Stimulated activated CD8-positive, alpha-beta memory T cell treated with anti-CD3 and anti-CD28 coated beads, Interleukin-4, amount 100 ng/mL, for 24 hours (primary cell): ENCODE data around the gene SHISA7.

Experiments used
- DNase-seq: peaks from one replicate; pipeline ENCODE4 v3.0.0-alpha.2; 2020; ENCODE audit warnings: low read depth

Gene SHISA7

GRCh38 chr19:55482156-55482961 lies 39.3 kb upstream of the SHISA7 start:
- no peak for DNase-seq

- DNase-seq = no peak
These were observed 38.7 kb upstream of the SHISA7 start for GRCh38 chr19:55481794-55482155.

- no peak for DNase-seq
These were observed 38.2 kb upstream of the SHISA7 start for GRCh38 chr19:55481148-55481793.

- DNase-seq = no peak
These were observed 36.5 kb upstream of the SHISA7 start for GRCh38 chr19:55479451-55480230.

- no peak for DNase-seq
These were observed 35.9 kb upstream of the SHISA7 start for GRCh38 chr19:55479045-55479444.

- DNase-seq = no peak
These were observed 35.3 kb upstream of the SHISA7 start for GRCh38 chr19:55478364-55478763.

- no peak for DNase-seq
These were observed 34.8 kb upstream of the SHISA7 start for GRCh38 chr19:55477905-55478304.

GRCh38 chr19:55476100-55476775 lies 33.1 kb upstream of the SHISA7 start, which contains the start of gene ZNF628:
Gene ZNF628 (plus strand): TSS chr19:55476617. CDS start chr19:55479911, 3,294 bp downstream.
- DNase-seq = peak; percentile 99

GRCh38 chr19:55474269-55475265 lies 31.5 kb upstream of the SHISA7 start:
- no peak for DNase-seq

- no peak for DNase-seq
These were observed 30.3 kb upstream of the SHISA7 start for GRCh38 chr19:55473225-55474012.

- DNase-seq = no peak
These were observed 29.4 kb upstream of the SHISA7 start for GRCh38 chr19:55472463-55472862.

GRCh38 chr19:55471266-55471665 lies 28.2 kb upstream of the SHISA7 start:
- no peak for DNase-seq

- no peak for DNase-seq
These were observed 24.9 kb upstream of the SHISA7 start for GRCh38 chr19:55468054-55468393.

- peak; percentile 58 for DNase-seq
These were observed 24.3 kb upstream of the SHISA7 start for GRCh38 chr19:55467236-55468053.

GRCh38 chr19:55466241-55466614 lies 23.1 kb upstream of the SHISA7 start:
- no peak for DNase-seq

GRCh38 chr19:55465460-55466240 lies 22.6 kb upstream of the SHISA7 start:
- no peak for DNase-seq

- DNase-seq = no peak
These were observed 21.6 kb upstream of the SHISA7 start, which contains the start of gene C19orf85 for GRCh38 chr19:55464662-55465054. Gene C19orf85 (minus strand): TSS chr19:55464751. CDS start chr19:55464554, 197 bp downstream.

GRCh38 chr19:55464039-55464661 lies 21.1 kb upstream of the SHISA7 start:
- DNase-seq = no peak
